HEK293T (cell line): Measurements from ENCODE around the gene COMMD2.

Experiments
- CTCF ChIA-PET: fragments of 350-600 bp; formaldehyde crosslinking; extraction: SDS; loops from one replicate; lab custom pipeline; 2021; ENCODE audit warnings: antibody characterized with exemption, inconsistent platforms; lab: Yijun Ruan, JAX
- POLR2A ChIA-PET: fragments of 350-600 bp; formaldehyde crosslinking; extraction: SDS; loops from one replicate; lab custom pipeline; 2020; ENCODE audit warnings: antibody characterized with exemption, inconsistent platforms; lab: Yijun Ruan, JAX
- DNase-seq: peaks from one replicate; pipeline ENCODE4 v3.0.0; 2012; ENCODE audit warnings: mixed read lengths; ENCODE audit errors: extremely low spot score
- ARNT ChIP-seq: fragments of 450-650 bp; IDR thresholded peaks from 2 replicates; pipeline ENCODE4 v1.6.1; 2017; ENCODE audit warnings: mild to moderate bottlenecking
- BHLHE40 ChIP-seq: fragments of 450-650 bp; IDR thresholded peaks from 2 replicates; pipeline ENCODE4 v1.6.1; 2016; ENCODE audit warnings: mild to moderate bottlenecking, moderate library complexity, borderline replicate concordance
- CTBP1 ChIP-seq: fragments of 450-650 bp; IDR thresholded peaks from 2 replicates; pipeline ENCODE4 v1.6.1; 2016; ENCODE audit warnings: borderline replicate concordance
- ELF4 ChIP-seq: fragments of 450-650 bp; IDR thresholded peaks from 2 replicates; pipeline ENCODE4 v1.6.1; 2017; ENCODE audit warnings: antibody characterized with exemption
- FOXA1 ChIP-seq: fragments of 450-650 bp; IDR thresholded peaks from 2 replicates; pipeline ENCODE4 v1.6.1; 2016; ENCODE audit warnings: mild to moderate bottlenecking
- FOXK2 ChIP-seq: fragments of 450-650 bp; IDR thresholded peaks from 2 replicates; pipeline ENCODE4 v1.6.1; 2016; ENCODE audit warnings: mild to moderate bottlenecking
- FOXM1 ChIP-seq: fragments of 450-650 bp; IDR thresholded peaks from 2 replicates; pipeline ENCODE4 v1.6.1; 2017; ENCODE audit warnings: mild to moderate bottlenecking, borderline replicate concordance
- HDGF ChIP-seq: fragments of 450-650 bp; IDR thresholded peaks from 2 replicates; pipeline ENCODE4 v1.6.1; 2017; ENCODE audit warnings: antibody characterized with exemption, borderline replicate concordance
- L3MBTL2 ChIP-seq: fragments of 450-650 bp; conservative IDR thresholded peaks from 2 replicates; pipeline ENCODE4 v1.6.1; 2016; ENCODE audit warnings: mild to moderate bottlenecking
- LEF1 ChIP-seq: fragments of 450-650 bp; IDR thresholded peaks from 2 replicates; pipeline ENCODE4 v1.6.1; 2017; ENCODE audit warnings: mild to moderate bottlenecking, borderline replicate concordance
- NFRKB ChIP-seq: fragments of 450-650 bp; IDR thresholded peaks from 2 replicates; pipeline ENCODE4 v1.6.1; 2016; ENCODE audit warnings: mild to moderate bottlenecking, moderate library complexity
- SP1 ChIP-seq: fragments of 450-650 bp; IDR thresholded peaks from 2 replicates; pipeline ENCODE4 v1.6.1; 2017
- SUZ12 ChIP-seq: fragments of 450-650 bp; IDR thresholded peaks from 2 replicates; pipeline ENCODE4 v1.6.1; 2016; ENCODE audit warnings: mild to moderate bottlenecking
- TARDBP ChIP-seq: fragments of 450-650 bp; IDR thresholded peaks from 2 replicates; pipeline ENCODE4 v1.6.1; 2016
- ZNF384 ChIP-seq: fragments of 450-650 bp; IDR thresholded peaks from 2 replicates; pipeline ENCODE4 v1.6.1; 2016
- TF ChIP-seq, protein P1 (sequence below): fragments of 450-650 bp; IDR thresholded peaks from 2 replicates; pipeline ENCODE4 v1.6.1; 2016

The COMMD2 gene

DNA sequence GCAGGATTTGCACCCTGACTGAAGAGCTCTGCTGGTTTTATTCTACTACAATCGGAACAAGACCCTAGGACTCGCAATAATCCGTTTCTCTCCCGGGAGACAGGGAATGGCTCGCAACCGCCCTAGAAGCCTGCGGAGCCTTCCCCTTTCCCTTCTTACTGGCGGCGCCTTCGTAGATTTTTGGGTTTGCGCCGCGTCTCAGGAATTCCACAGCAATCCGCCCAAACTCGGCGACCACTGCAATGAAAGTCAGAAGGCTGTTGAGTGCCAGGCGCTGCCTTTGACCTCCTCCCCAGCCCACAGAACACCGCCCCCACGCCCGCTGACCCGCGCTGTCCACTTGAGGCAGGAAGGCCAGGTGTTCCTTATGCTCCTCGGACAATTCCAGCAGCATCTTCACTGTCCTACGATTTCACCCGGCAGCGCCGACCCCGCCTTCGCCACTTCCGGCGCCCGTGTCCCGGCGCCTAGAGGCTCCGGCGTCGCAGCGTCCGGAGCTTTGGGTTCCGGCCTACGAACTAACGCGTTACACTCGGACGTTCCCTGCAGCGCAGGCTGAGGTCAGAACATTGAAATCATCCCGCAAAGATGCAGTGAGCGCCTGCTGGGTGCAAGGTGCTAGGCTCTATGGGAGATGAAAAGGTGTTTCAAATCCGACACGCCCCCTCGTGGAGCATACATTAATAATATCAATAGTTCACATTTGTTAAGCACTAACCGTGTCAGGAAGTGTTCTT lies at the start of gene COMMD2:
TSS of gene COMMD2 (minus strand) at position 439 of the 737 bp plus-strand sequence. CDS start at position 394, 45 bp downstream.
- ChIA-PET CTCF (interaction anchor here (0.6 to 1.5 kb wide), 5 partner anchors 14 to 222 kb away, joined by 3 to 4 read pairs (median 3); no protein-coding TSS in a partner anchor), POLR2A (interaction anchor here (0.8 to 2.2 kb wide), 9 partner anchors 8 to 251 kb away, joined by 3 to 8 read pairs (median 4); no protein-coding TSS in a partner anchor)
- DNase-seq, result peak; percentile 84
- TF ChIP-seq L3MBTL2 (peak; percentile 49), FOXM1 (peak; percentile 33; the same call in 1 of the 2 replicates), LEF1 (no peak), FOXA1 (no peak), CTBP1 (peak; percentile 90), SP1 (no peak), NFRKB (no peak), ELF4 (peak; percentile 27; the same call in 1 of the 2 replicates), FOXK2 (no peak), ZNF384 (no peak), BHLHE40 (no peak), SUZ12 (no peak), ARNT (peak; percentile 49; the same call in 1 of the 2 replicates), HDGF (no peak), TARDBP (no peak)
- TF ChIP-seq, protein P1, sequence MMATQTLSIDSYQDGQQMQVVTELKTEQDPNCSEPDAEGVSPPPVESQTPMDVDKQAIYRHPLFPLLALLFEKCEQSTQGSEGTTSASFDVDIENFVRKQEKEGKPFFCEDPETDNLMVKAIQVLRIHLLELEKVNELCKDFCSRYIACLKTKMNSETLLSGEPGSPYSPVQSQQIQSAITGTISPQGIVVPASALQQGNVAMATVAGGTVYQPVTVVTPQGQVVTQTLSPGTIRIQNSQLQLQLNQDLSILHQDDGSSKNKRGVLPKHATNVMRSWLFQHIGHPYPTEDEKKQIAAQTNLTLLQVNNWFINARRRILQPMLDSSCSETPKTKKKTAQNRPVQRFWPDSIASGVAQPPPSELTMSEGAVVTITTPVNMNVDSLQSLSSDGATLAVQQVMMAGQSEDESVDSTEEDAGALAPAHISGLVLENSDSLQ, result no peak

DNA sequence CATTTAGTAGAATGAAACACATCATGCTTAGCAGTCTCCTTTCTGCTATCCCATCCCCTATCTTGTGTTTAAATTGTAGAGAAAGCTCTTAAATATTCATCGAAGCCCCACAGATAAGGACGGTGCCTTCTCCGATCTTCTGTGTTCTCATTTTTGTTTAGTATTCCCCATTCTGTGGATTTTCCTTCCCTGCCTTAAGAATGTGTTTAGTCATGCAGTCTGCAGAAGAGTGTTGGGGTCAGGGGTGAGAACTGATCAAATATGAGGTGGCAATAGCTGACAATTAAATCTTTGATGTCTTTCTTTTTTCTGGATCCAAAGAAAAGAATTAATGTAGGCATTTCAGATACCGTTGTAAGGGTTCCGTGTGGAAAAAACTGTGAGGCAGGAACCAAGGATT lies 49.4 kb upstream of the COMMD2 start:
- TF ChIP-seq L3MBTL2, result no peak
- no peak for TF ChIP-seq SP1
- no peak for TF ChIP-seq ELF4
- no peak for TF ChIP-seq FOXM1
- TF ChIP-seq ZNF384, result no peak
- TF ChIP-seq TARDBP, result no peak
- no peak for TF ChIP-seq FOXA1
- TF ChIP-seq ARNT, result no peak
- CTCF ChIA-PET, result no interaction called here
- no peak for DNase-seq
- POLR2A ChIA-PET, result no interaction called here

DNA sequence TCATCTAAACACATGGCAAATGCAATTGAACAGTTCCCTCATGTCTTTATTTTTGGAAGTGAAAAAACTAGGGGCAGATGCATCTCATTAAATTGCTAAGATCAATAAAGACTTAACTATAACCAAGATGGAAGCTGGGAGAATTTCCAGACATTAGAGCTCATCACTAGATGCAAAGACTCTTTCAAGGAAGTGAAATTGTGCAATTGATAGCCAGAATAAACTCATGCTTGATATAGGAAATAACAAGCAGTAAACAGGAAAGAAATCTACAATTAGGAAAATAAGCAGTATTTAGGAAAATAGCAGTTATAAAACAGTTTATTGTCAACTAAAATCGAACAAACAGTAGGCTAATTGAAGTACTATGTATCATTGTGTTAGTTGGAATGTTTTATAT lies 48.9 kb upstream of the COMMD2 start:
- TF ChIP-seq, protein P1, result no peak
- no peak for TF ChIP-seq FOXK2
- no peak for TF ChIP-seq CTBP1
- no peak for TF ChIP-seq HDGF
- TF ChIP-seq SUZ12, result no peak
- TF ChIP-seq NFRKB, result no peak
- no peak for TF ChIP-seq FOXA1
- no peak for TF ChIP-seq ZNF384
- no peak for TF ChIP-seq SP1
- no peak for TF ChIP-seq ELF4
- TF ChIP-seq TARDBP, result no peak
- no peak for TF ChIP-seq FOXM1
- TF ChIP-seq ARNT, result no peak
- TF ChIP-seq LEF1, result no peak
- no peak for TF ChIP-seq BHLHE40
- TF ChIP-seq L3MBTL2, result no peak
- CTCF ChIA-PET, result no interaction called here
- DNase-seq, result no peak
- POLR2A ChIA-PET, result no interaction called here

DNA sequence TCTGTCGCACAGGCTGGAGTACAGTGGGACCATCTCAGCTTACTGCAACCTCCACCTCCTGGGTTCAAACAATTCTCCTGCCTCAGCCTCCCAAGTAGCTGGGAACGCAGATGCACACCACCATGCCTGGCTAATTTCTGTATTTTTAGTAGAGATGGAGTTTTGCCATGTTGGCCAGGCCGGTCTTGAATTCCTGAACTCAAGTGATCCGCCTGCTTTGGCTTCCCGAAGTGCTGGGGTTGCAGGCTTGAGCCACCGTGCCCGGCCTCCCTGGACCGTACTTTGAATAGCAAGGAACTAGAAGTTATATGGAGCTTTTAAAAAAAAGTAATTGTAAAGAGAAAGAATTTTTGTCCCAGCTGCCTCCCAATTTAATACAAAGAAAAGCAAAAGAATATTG lies 48.4 kb upstream of the COMMD2 start:
- TF ChIP-seq FOXA1 (no peak), ZNF384 (no peak), ARNT (no peak), FOXK2 (no peak), FOXM1 (no peak), SUZ12 (no peak), L3MBTL2 (no peak)
- TF ChIP-seq, protein P1, result no peak
- POLR2A ChIA-PET, result no interaction called here
- CTCF ChIA-PET, result no interaction called here
- no peak for DNase-seq

DNA sequence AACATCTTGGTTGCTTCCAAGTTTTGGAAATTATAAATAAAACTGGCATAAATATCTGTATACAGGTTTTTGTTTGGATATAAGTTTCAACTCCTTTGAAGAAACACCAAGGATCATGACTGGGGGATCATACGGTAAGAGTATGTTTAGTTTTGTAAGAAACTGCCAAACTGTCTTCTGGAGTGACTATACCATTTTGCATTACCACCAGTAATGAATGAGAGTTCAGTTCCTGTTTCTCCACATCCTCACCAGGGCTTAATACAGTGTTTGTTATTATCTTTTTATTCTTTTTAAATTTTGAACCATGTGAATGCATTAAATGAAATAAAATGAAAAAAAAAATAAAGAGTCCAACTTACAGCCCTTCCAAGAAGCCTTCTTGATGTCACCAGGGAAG lies 43.7 kb upstream of the COMMD2 start:
- CTCF ChIA-PET, result interaction anchor here (1.9 kb wide), 1 partner anchor 12 kb away, joined by 9 read pairs; no protein-coding TSS in a partner anchor
- TF ChIP-seq HDGF (no peak), ELF4 (no peak), LEF1 (no peak), FOXA1 (no peak), NFRKB (no peak), ZNF384 (no peak), FOXK2 (no peak), SP1 (no peak), FOXM1 (no peak), L3MBTL2 (no peak), TARDBP (no peak), SUZ12 (no peak), BHLHE40 (no peak)
- TF ChIP-seq, protein P1, result no peak

More for the DNA sequence above, 43.7 kb upstream of the COMMD2 start:
- POLR2A ChIA-PET, result no interaction called here
- DNase-seq, result no peak
